ENCODE data around the gene CNOT2.
"Not testable (repeated sequence)": the region's sequence is repeated elsewhere in the genome, so short reads cannot be mapped to it uniquely, and the experiment has no call there.

Gene CNOT2

GRCh38 chr12:70288817-70289216 lies 45.6 kb downstream of the CNOT2 start:
- DNase-seq (ENCODE audit: insufficient read length, low spot score): no peak
- FAIRE-seq: no peak
- no peak for TF ChIP-seq CTCF (IDR thresholded peaks at IDR 0.05; ENCODE audit: insufficient read depth, missing control alignments)

GRCh38 chr12:70290116-70290515 lies 46.9 kb downstream of the CNOT2 start:
- FAIRE-seq (no peak), DNase-seq (ENCODE audit: insufficient read length, low spot score) (no peak)
- no peak for TF ChIP-seq CTCF (IDR thresholded peaks at IDR 0.05; ENCODE audit: insufficient read depth, missing control alignments)

GRCh38 chr12:70292017-70292776 lies 49.0 kb downstream of the CNOT2 start:
- DNase-seq (ENCODE audit: insufficient read length, low spot score) (no peak), FAIRE-seq (no peak)
- TF ChIP-seq CTCF (IDR thresholded peaks at IDR 0.05; ENCODE audit: insufficient read depth, missing control alignments): no peak

- FAIRE-seq; DNase-seq (ENCODE audit: insufficient read length, low spot score): not testable (repeated sequence)
These were observed 61.7 kb downstream of the CNOT2 start for GRCh38 chr12:70304684-70305555.

DNA sequence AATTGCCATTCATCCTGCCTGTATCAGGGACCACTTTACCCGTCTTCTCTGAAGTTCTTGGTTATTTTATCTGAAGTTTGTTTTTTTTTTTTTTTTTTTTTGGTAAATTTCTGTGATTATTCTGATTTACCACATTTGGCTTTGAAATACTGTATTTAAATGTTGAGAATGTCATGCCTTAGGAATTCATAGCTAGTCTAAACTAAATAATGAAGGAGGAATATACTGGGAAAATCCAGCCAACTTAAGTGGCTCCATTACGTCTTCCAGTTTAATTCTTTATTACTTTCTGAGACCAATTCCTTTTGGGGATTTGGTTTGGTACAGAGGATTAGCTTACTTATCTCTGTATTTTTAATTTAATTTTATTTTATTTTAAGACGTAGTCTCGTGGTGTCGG lies 62.6 kb downstream of the CNOT2 start:
- no peak for TF ChIP-seq CTCF (IDR thresholded peaks at IDR 0.05; ENCODE audit: insufficient read depth, missing control alignments)
- FAIRE-seq (no peak), DNase-seq (ENCODE audit: insufficient read length, low spot score) (no peak)

- DNase-seq (ENCODE audit: insufficient read length, low spot score): no peak
- TF ChIP-seq CTCF (IDR thresholded peaks at IDR 0.05; ENCODE audit: insufficient read depth, missing control alignments): no peak
- no peak for FAIRE-seq
These were observed 63.4 kb downstream of the CNOT2 start for GRCh38 chr12:70306676-70307075.

DNA sequence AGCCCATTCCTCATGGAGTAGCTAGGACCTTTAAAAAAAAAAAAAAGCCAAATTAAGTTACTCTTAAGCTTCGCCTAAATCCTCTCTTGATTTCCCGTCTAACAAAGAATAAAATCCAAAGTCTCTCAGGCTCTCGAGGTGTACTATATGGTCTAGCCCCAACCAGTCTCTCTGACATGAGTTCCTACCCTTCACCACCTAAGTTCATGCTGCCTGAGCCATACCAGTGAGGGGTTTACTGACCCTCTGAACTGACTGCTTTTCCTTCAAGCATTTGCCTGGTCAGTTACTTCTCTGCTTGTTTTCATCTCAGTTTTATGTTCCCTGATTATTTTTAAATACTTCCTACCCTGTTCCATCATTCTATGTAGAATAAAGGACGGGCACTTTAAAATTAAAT lies 64.6 kb downstream of the CNOT2 start:
- FAIRE-seq: no peak

More for the DNA sequence above, 64.6 kb downstream of the CNOT2 start:
- no peak for TF ChIP-seq CTCF (IDR thresholded peaks at IDR 0.05; ENCODE audit: insufficient read depth, missing control alignments)
- no peak for DNase-seq (ENCODE audit: insufficient read length, low spot score)
